A549 (cell line): Measurements from ENCODE around the gene PTGES3L. TPM values are rescaled to one million over a fixed set of nuclear protein-coding genes. Genes with fewer than 3 reads are reported as not detected.
A peak's percentile ranks its signal among the peaks of the same experiment; 100 is the strongest.
"Not testable (repeated sequence)": the region's sequence is repeated elsewhere in the genome, so short reads cannot be mapped to it uniquely, and the experiment has no call there.

ENCODE experiments used
- ATAC-seq, 2 experiments: fragments of 200-7000 bp in 1 of 2; fragments of >200 bp in 1 of 2; cut with Nextera tagmentation in 1 of 2; cut with Tn5 transposase in 1 of 2; 3 replicates each; pipeline versions ENCODE4 v1.8.0 to v1.9.1; 2018 to 2020; ENCODE audit warnings: mild to moderate bottlenecking in 1 of 2, moderate library complexity in 1 of 2
- CTCF ChIA-PET: fragments of 300-600 bp; sonication (Branson Sonifier 250); formaldehyde crosslinking; extraction: SDS; loops from one replicate; lab custom pipeline; 2021; ENCODE audit warnings: antibody characterized with exemption, inconsistent platforms; lab: Yijun Ruan, JAX
- POLR2A ChIA-PET: fragments of 350-600 bp; formaldehyde crosslinking; extraction: SDS; loops from one replicate; lab custom pipeline; 2021; ENCODE audit warnings: antibody characterized with exemption, inconsistent platforms; lab: Yijun Ruan, JAX
- DNase-seq, 2 experiments: peaks; one replicate each; pipeline versions ENCODE4 v3.0.0 to v3.0.0-alpha.2; 2011 to 2016; ENCODE audit warnings: low read depth in 1 of 2, low spot score in 1 of 2
- FAIRE-seq: peaks from 2 replicates; lab custom pipeline; 2011; peaks lifted over from hg19 to GRCh38; lab: Jason Lieb, UNC
- H3K27ac ChIP-seq, 2 experiments: fragments of >200 bp; sonication (Bioruptor Twin); formaldehyde crosslinking; 3 replicates each; pipeline ENCODE4 v1.5.1; 2016 to 2017
- H3K4me1 ChIP-seq: fragments of >200 bp; sonication (Bioruptor Twin); formaldehyde crosslinking; 3 replicates; pipeline ENCODE4 v1.6.1; 2016
- H3K4me2 ChIP-seq: fragments of >200 bp; sonication (Bioruptor Twin); formaldehyde crosslinking; 3 replicates; pipeline ENCODE4 v1.6.1; 2016
- H3K4me3 ChIP-seq: fragments of >200 bp; sonication (Bioruptor Twin); formaldehyde crosslinking; 3 replicates; pipeline ENCODE4 v1.5.1; 2016
- H3K9me3 ChIP-seq: fragments of >200 bp; sonication (Bioruptor Twin); formaldehyde crosslinking; 3 replicates; pipeline ENCODE4 v1.6.1; 2016
- BHLHE40 ChIP-seq: IDR thresholded peaks from 2 replicates; pipeline ENCODE4 v1.6.1; 2012; ENCODE audit warnings: low read depth, low read length, inconsistent platforms
- CBX8 ChIP-seq: fragments of 200-600 bp; sonication (generic); IDR thresholded peaks from 2 replicates; pipeline ENCODE4 v1.6.1; 2016
- CHD4 ChIP-seq: fragments of 200-600 bp; sonication (generic); IDR thresholded peaks from 2 replicates; pipeline ENCODE4 v1.6.1; 2016; ENCODE audit warnings: antibody characterized with exemption, mild to moderate bottlenecking, borderline replicate concordance
- EHMT2 ChIP-seq: fragments of 200-600 bp; sonication (generic); IDR thresholded peaks from 2 replicates; pipeline ENCODE4 v1.6.1; 2016; ENCODE audit warnings: antibody characterized with exemption, low read depth, mild to moderate bottlenecking, moderate library complexity
- FOSB ChIP-seq: fragments of 250-450 bp; sonication (Bioruptor Pico); IDR thresholded peaks from 2 replicates; pipeline ENCODE4 v1.5.0; 2020; ENCODE audit warnings: mild to moderate bottlenecking, moderate library complexity
- HDAC2 ChIP-seq: fragments of 200-600 bp; sonication (generic); IDR thresholded peaks from 2 replicates; pipeline ENCODE4 v1.6.1; 2016
- HOXA7 ChIP-seq: fragments of 250-450 bp; sonication (Bioruptor Pico); IDR thresholded peaks from 2 replicates; pipeline ENCODE4 v1.5.0; 2020; ENCODE audit warnings: mild to moderate bottlenecking, moderate library complexity
- JUN ChIP-seq, 2 experiments: fragments of >200 bp; sonication (Bioruptor Twin); formaldehyde crosslinking; IDR thresholded peaks; 2 replicates in 1 of 2; 3 replicates in 1 of 2; pipeline ENCODE4 v1.6.1; 2016 to 2017
- JUNB ChIP-seq: fragments of >200 bp; sonication (Bioruptor Twin); formaldehyde crosslinking; IDR thresholded peaks from 2 replicates; pipeline ENCODE4 v1.6.1; 2016
- MAFK ChIP-seq: fragments of 450-650 bp; IDR thresholded peaks from 2 replicates; pipeline ENCODE4 v1.6.1; 2014; ENCODE audit not compliant: partially characterized antibody
- POLR2A ChIP-seq: IDR thresholded peaks from 2 replicates; pipeline ENCODE4 v1.6.1; 2012; ENCODE audit warnings: mild to moderate bottlenecking, low read length
- SMC3 ChIP-seq: fragments of >200 bp; sonication (Bioruptor Twin); formaldehyde crosslinking; IDR thresholded peaks from 3 replicates; pipeline ENCODE4 v1.6.1; 2018; ENCODE audit warnings: inconsistent platforms
- TFCP2L1 ChIP-seq: fragments of 250-450 bp; sonication (Bioruptor Pico); IDR thresholded peaks from 2 replicates; pipeline ENCODE4 v1.5.0; 2021; ENCODE audit warnings: mild to moderate bottlenecking
- TP53 ChIP-seq: fragments of 250-450 bp; sonication (Bioruptor Pico); IDR thresholded peaks from 2 replicates; pipeline ENCODE4 v1.5.0; 2021; ENCODE audit warnings: mild to moderate bottlenecking, moderate library complexity
- ZNF302 ChIP-seq: fragments of 250-450 bp; sonication (Bioruptor Pico); IDR thresholded peaks from 2 replicates; pipeline ENCODE4 v1.9.0; 2021; ENCODE audit warnings: inconsistent platforms, mild to moderate bottlenecking, moderate library complexity
- WGBS: methylation state at CpG from one replicate; pipeline ENCODE4 v1.1.6; 2017; ENCODE audit errors: missing lambda C conversion rate; 5-methylcytosine and 5-hydroxymethylcytosine counted together
- polyA plus RNA-seq, 4 experiments: library from polyadenylated mRNA; depleted of rRNA in 3 of 4; stranded (reverse); fragments of >200 nt; fragmentation: RNase III in 1 of 4; extraction: RNeasy Plus Mini Kit Qiagen cat#74134 plus additional on column Dnase treatment in 1 of 4; gene quantifications; 2 replicates in 3 of 4; 3 replicates in 1 of 4; pipeline ENCODE4 v1.2.3, GENCODE V29; 2011 to 2017
- TF ChIP-seq, protein P1 (sequence below): fragments of >200 bp; sonication (Bioruptor Twin); formaldehyde crosslinking; IDR thresholded peaks from 3 replicates; pipeline ENCODE4 v1.6.1; 2016
- TF ChIP-seq, protein P2 (sequence below): fragments of 200-600 bp; sonication (generic); IDR thresholded peaks from 2 replicates; pipeline ENCODE4 v1.6.1; 2016; ENCODE audit warnings: antibody characterized with exemption, mild to moderate bottlenecking, moderate library complexity
- TF ChIP-seq, protein P3 (sequence below): fragments of >200 bp; sonication (Bioruptor Twin); formaldehyde crosslinking; IDR thresholded peaks from 3 replicates; pipeline ENCODE4 v1.5.1; 2016

The PTGES3L gene
- polyA plus RNA-seq, 2 of the 4 experiments (the other 2 are of a cell fraction), result 1.8 to 3.5 TPM

DNA sequence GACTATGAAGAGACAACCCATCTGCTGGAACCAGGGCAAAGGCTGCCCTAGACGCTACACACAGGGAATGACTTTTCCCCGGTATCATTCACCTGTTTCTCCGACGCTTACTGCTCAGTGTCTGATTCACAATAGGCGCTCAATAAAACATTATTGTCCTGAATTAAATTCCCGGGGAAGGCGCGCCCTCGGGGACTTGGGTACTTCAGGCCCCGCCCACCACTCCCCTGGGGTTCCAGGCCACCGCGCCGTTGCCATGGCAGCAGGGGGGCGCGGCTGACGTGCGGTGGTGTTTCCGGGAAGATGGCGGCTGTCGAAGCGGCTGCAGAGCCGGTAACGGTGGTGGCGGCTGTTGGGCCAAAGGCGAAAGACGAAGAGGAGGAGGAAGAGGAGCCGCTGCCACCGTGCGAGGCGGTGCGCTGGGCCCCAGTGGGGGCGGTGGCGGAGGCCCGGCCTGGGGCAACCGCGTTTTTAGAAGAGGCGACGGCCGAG, 440 bp upstream of the PTGES3L start, which contains the start of gene RUNDC1 (continued):
- TF ChIP-seq, protein P1, sequence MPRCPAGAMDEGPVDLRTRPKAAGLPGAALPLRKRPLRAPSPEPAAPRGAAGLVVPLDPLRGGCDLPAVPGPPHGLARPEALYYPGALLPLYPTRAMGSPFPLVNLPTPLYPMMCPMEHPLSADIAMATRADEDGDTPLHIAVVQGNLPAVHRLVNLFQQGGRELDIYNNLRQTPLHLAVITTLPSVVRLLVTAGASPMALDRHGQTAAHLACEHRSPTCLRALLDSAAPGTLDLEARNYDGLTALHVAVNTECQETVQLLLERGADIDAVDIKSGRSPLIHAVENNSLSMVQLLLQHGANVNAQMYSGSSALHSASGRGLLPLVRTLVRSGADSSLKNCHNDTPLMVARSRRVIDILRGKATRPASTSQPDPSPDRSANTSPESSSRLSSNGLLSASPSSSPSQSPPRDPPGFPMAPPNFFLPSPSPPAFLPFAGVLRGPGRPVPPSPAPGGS, result peak; percentile 60; the same call in 1 of the 3 replicates
- no peak for TF ChIP-seq JUNB
- no peak for TF ChIP-seq EHMT2
- TF ChIP-seq ZNF302 (CRISPR knock-in tag), result no peak
- TF ChIP-seq TP53, result no peak
- TF ChIP-seq HDAC2, result no peak
- TF ChIP-seq JUN (IDR thresholded peaks at IDR 0.05), result peak; percentile 62 to 89; a peak in 2 of 5 replicates
- TF ChIP-seq POLR2A, result peak; percentile 94

DNA sequence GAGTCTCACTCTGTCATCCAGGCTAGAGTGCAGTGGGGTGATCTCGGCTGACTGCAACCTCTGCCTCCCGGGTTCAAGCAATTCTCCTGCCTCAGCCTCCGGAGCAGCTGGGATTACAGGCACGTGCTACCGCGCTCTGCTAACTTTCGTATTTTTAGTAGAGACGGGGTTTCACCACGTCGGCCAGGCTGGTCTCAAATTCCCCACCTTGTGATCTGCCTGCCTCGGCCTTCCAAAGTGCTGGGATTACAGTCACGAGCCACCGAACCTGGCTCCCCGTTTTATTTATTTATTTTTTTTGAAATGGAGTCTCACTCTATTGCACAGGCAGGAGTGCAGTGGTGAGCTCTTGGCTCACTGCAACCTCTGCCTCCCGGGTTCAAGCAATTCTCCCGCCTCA, 4.2 kb downstream of the PTGES3L start:
- not testable (repeated sequence) for H3K4me3 ChIP-seq, H3K27ac ChIP-seq, ATAC-seq, DNase-seq, FAIRE-seq, H3K4me2 ChIP-seq, H3K9me3 ChIP-seq, H3K4me1 ChIP-seq
- WGBS, result 89% methylated on average over 16 of the region's 16 CpGs
- ChIA-PET POLR2A (interaction anchor here (2.4 kb wide), 1 partner anchor 22 kb away, joined by 9 read pairs; the partner anchor contains the start of gene RPL27), CTCF (interaction anchor here (0.8 to 1.4 kb wide), 3 partner anchors 22 to 155 kb away, joined by 3 to 5 read pairs (median 4); partner anchors contain the start of gene RPL27)

DNA sequence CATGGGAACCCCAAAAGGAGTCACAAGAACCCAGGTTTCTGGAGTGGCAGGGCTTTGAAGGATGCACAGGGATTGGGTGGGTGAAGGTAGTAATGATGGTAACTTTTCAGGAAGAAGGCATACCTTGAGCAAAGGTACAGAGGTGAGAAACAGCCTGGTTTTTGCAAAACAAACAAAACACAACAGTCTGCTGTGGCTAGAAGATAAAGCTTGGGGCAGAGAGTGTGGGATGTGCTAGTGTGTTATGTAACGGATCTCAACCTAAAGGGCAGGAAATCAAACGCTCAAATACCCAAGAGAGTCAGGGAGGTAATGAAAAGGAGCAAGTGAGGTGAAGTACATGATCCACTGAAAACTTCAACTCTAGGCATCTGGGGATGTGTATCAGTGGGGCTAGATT, 4.6 kb downstream of the PTGES3L start:
- CTCF ChIA-PET, result interaction anchor here (1.0 to 1.4 kb wide), 4 partner anchors 12 to 38 kb away, joined by 3 to 5 read pairs (median 3); partner anchors contain the start of genes AARSD1 and RPL27
- TF ChIP-seq SMC3, result no peak
- no peak for TF ChIP-seq MAFK
- TF ChIP-seq, protein P2, sequence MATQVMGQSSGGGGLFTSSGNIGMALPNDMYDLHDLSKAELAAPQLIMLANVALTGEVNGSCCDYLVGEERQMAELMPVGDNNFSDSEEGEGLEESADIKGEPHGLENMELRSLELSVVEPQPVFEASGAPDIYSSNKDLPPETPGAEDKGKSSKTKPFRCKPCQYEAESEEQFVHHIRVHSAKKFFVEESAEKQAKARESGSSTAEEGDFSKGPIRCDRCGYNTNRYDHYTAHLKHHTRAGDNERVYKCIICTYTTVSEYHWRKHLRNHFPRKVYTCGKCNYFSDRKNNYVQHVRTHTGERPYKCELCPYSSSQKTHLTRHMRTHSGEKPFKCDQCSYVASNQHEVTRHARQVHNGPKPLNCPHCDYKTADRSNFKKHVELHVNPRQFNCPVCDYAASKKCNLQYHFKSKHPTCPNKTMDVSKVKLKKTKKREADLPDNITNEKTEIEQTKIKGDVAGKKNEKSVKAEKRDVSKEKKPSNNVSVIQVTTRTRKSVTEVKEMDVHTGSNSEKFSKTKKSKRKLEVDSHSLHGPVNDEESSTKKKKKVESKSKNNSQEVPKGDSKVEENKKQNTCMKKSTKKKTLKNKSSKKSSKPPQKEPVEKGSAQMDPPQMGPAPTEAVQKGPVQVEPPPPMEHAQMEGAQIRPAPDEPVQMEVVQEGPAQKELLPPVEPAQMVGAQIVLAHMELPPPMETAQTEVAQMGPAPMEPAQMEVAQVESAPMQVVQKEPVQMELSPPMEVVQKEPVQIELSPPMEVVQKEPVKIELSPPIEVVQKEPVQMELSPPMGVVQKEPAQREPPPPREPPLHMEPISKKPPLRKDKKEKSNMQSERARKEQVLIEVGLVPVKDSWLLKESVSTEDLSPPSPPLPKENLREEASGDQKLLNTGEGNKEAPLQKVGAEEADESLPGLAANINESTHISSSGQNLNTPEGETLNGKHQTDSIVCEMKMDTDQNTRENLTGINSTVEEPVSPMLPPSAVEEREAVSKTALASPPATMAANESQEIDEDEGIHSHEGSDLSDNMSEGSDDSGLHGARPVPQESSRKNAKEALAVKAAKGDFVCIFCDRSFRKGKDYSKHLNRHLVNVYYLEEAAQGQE, result no peak
- TF ChIP-seq CHD4, result no peak
- TF ChIP-seq CBX8, result no peak
- TF ChIP-seq HOXA7 (CRISPR knock-in tag), result no peak
- TF ChIP-seq, protein P3, sequence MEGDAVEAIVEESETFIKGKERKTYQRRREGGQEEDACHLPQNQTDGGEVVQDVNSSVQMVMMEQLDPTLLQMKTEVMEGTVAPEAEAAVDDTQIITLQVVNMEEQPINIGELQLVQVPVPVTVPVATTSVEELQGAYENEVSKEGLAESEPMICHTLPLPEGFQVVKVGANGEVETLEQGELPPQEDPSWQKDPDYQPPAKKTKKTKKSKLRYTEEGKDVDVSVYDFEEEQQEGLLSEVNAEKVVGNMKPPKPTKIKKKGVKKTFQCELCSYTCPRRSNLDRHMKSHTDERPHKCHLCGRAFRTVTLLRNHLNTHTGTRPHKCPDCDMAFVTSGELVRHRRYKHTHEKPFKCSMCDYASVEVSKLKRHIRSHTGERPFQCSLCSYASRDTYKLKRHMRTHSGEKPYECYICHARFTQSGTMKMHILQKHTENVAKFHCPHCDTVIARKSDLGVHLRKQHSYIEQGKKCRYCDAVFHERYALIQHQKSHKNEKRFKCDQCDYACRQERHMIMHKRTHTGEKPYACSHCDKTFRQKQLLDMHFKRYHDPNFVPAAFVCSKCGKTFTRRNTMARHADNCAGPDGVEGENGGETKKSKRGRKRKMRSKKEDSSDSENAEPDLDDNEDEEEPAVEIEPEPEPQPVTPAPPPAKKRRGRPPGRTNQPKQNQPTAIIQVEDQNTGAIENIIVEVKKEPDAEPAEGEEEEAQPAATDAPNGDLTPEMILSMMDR, result no peak
- TF ChIP-seq TFCP2L1 (CRISPR knock-in tag), result no peak
- no peak for TF ChIP-seq BHLHE40
- no peak for TF ChIP-seq FOSB (CRISPR knock-in tag)
- TF ChIP-seq, all 56 proteins: peak for 0
- no peaks in the 10 kb centered on the region for H3K9me3 ChIP-seq
- WGBS, result 53% methylated on average over 2 of the region's 2 CpGs
- DNase-seq (no peak), ATAC-seq (no peak), FAIRE-seq (no peak)
- POLR2A ChIA-PET, result interaction anchor here (2.4 kb wide), 1 partner anchor 23 kb away, joined by 9 read pairs; the partner anchor contains the start of gene RPL27
- no peak overlapping the region for H3K4me3 ChIP-seq
- H3K4me2 ChIP-seq, result no peak overlapping the region
- no peak overlapping the region for H3K27ac ChIP-seq
- peaks cover 7% of the 10 kb centered on the region; the same call in 2 of the 3 replicates for H3K4me1 ChIP-seq

DNA sequence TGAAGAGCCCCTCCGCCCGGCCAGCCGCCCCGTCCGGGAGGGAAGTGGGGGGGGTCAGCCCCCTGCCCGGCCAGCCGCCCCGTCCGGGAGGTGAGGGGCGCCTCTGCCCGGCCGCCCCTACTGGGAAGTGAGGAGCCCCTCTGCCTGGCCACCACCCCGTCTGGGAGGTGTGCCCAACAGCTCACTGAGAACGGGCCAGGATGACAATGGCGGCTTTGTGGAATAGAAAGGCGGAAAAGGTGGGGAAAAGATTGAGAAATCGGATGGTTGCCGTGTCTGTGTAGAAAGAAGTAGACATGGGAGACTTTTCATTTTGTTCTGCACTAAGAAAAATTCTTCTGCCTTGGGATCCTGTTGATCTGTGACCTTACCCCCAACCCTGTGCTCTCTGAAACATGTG, 6.6 kb downstream of the PTGES3L start:
- CTCF ChIA-PET, FAIRE-seq, H3K4me1 ChIP-seq, H3K9me3 ChIP-seq, DNase-seq, H3K4me2 ChIP-seq, H3K27ac ChIP-seq, ATAC-seq, H3K4me3 ChIP-seq: not testable (repeated sequence)
- WGBS, result 68% methylated on average over 6 of the region's 18 CpGs
- POLR2A ChIA-PET, result interaction anchor here (2.4 kb wide), 1 partner anchor 25 kb away, joined by 9 read pairs; the partner anchor contains the start of gene RPL27
